Endodermal cell (in vitro differentiated cells): ENCODE data around the gene TFF2. TPM values are rescaled to one million over a fixed set of nuclear protein-coding genes. Genes with fewer than 3 reads are reported as not detected.
A peak's percentile ranks its signal among the peaks of the same experiment; 100 is the strongest.

Experiments
- DNase-seq: peaks from one replicate; pipeline ENCODE4 v3.0.0-alpha.2; 2017
- H3K27ac ChIP-seq: 2 replicates; pipeline ENCODE4 v1.5.1; 2013; ENCODE audit warnings: mild to moderate bottlenecking, low read depth, low read length, moderate library complexity
- H3K27me3 ChIP-seq: 2 replicates; pipeline ENCODE4 v1.6.1; 2013; ENCODE audit warnings: mild to moderate bottlenecking, low read length, moderate library complexity; ENCODE audit not compliant: insufficient read depth, control insufficient read depth, poor library complexity, severe bottlenecking
- H3K36me3 ChIP-seq: 2 replicates; pipeline ENCODE4 v1.7.0; 2013; ENCODE audit warnings: mild to moderate bottlenecking, low read length, moderate library complexity; ENCODE audit not compliant: control insufficient read depth, insufficient read depth
- H3K4me1 ChIP-seq: one replicate; pipeline ENCODE4 v1.7.0; 2013; ENCODE audit warnings: low read length; ENCODE audit not compliant: control insufficient read depth, insufficient read depth
- H3K4me3 ChIP-seq: 2 replicates; pipeline ENCODE4 v1.5.1; 2013; ENCODE audit warnings: mild to moderate bottlenecking, low read length, moderate library complexity
- H3K9ac ChIP-seq: 2 replicates; pipeline ENCODE4 v1.6.1; 2013; ENCODE audit warnings: mild to moderate bottlenecking, low read length, moderate library complexity; ENCODE audit not compliant: poor library complexity, severe bottlenecking; ENCODE audit errors: extremely low read depth
- H3K9me3 ChIP-seq: 2 replicates; pipeline ENCODE4 v1.6.1; 2013; ENCODE audit warnings: mild to moderate bottlenecking, low read length, moderate library complexity; ENCODE audit not compliant: control insufficient read depth
- H3K27ac Mint-ChIP-seq: 2 replicates; pipeline ENCODE4 v1.8.0; 2020; ENCODE audit warnings: mixed read lengths
- H3K27me3 Mint-ChIP-seq: 2 replicates; pipeline ENCODE4 v1.8.0; 2021; ENCODE audit warnings: mild to moderate bottlenecking, mixed read lengths; ENCODE audit not compliant: insufficient read depth
- H3K36me3 Mint-ChIP-seq: 2 replicates; pipeline ENCODE4 v1.8.0; 2020; ENCODE audit warnings: low read depth, mixed read lengths
- H3K4me1 Mint-ChIP-seq: 2 replicates; pipeline ENCODE4 v1.8.0; 2020; ENCODE audit warnings: mixed read lengths
- H3K4me3 Mint-ChIP-seq: 2 replicates; pipeline ENCODE4 v1.8.0; 2020; ENCODE audit warnings: mild to moderate bottlenecking, moderate library complexity, mixed read lengths
- H3K9me3 Mint-ChIP-seq: 2 replicates; pipeline ENCODE4 v1.8.0; 2020; ENCODE audit warnings: mild to moderate bottlenecking, mixed read lengths
- WGBS, 2 experiments: methylation state at CpG; one replicate each; pipeline versions ENCODE4 v1.1.5 to v1.1.7; 2013; ENCODE audit warnings: missing lambda C conversion rate in 2 of 2, mixed read lengths in 1 of 2; ENCODE audit not compliant: insufficient coverage in 1 of 2, insufficient read length in 1 of 2; 5-methylcytosine and 5-hydroxymethylcytosine counted together
- total RNA-seq, 2 donors: library from RNA; stranded (reverse); fragmentation: NEBNext Ultra II Directional in 1 of 2; extraction: Animal tissue kit (Norgen Biotek cat#: 25700) in 1 of 2; gene quantifications; 2 replicates in 1 of 2; 3 replicates in 1 of 2; pipeline ENCODE4 v1.2.1, GENCODE V29; 2021
- TF ChIP-seq, protein P1 (sequence below): fragments of 200-600 bp; sonication (generic); conservative IDR thresholded peaks from 2 replicates; pipeline ENCODE4 v1.5.0; 2021; ENCODE audit warnings: antibody characterized with exemption, mild to moderate bottlenecking

The TFF2 gene
- total RNA-seq, 2 donors from 2014 or later: not detected

DNA sequence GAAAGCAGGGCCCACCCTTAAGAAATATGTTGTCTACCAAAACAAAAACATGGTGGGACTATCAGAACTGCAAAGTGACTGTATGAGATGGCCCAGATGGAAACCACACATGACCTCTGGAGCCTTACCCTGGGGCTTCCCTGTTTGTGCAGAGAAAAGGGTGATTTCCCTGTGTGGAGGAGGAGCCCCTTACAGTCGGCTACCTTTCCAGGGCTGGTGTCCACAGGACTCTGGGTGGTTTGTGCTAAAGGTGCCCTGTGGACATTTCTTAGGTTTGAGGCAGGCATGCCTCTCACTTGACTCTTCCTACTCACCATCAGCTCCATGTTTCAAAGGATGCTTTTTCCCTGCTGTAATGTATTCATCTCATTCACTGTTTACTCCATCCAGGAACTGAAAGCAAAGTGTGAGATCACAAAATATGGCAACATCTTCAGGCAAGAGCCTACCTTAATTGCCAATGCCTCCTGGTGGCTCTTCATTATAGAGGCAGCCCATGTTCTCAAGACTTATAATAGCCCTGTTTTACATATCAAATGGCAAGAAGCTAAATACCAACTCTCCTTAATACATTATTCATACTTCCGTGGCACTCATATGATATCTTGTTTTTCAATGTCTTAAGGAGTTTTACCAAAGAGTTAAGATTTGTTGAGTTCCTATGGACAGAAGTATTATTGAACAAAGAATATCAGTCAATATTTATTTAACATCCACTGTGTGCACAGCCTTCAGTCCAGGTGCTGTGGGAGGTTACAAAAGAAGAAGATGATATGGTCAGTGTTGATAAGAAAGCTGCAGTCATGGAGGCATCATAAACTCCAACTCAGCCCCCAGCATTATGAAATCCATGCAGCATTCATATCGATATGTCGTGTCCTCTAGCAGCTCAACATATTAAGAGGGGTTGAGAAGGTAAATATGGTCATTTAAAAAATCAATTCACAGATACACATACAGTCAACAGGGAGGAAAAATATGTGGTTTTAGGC lies 20.1 kb downstream of the TFF2 start:
- no peak overlapping the region for H3K27ac Mint-ChIP-seq
- WGBS, 2 experiments: 100% methylated on average over 1 of the region's 4 CpGs; no CpG with 5 or more reads in 1 of the 2 experiments
- DNase-seq: peak; percentile 18

DNA sequence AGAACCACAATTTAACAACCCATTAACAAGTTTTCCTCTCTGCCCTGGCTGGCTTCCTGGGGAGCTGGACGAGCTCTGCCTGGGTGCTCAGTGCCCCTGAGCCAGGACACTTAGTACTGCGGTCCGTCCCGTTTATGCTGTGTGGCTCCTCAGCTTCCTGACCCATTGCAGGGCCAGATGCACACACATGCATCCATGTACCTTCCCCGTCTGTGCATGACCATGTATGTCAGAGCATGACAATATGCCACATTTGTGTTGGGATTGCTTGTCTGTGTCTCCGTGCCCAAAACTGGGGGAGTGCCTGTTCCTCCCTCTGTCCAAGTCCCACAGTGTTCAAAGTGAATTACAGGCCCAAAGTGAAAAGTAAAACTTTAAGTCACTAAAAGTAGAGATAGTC lies 25.9 kb downstream of the TFF2 start:
- DNase-seq: peak; percentile 13
- H3K4me3 Mint-ChIP-seq: no peak overlapping the region
- H3K36me3 Mint-ChIP-seq: peaks cover 6% of the 10 kb centered on the region
- no peaks in the 10 kb centered on the region for H3K27me3 Mint-ChIP-seq
- no peak overlapping the region for H3K27ac Mint-ChIP-seq
- TF ChIP-seq, protein P1, sequence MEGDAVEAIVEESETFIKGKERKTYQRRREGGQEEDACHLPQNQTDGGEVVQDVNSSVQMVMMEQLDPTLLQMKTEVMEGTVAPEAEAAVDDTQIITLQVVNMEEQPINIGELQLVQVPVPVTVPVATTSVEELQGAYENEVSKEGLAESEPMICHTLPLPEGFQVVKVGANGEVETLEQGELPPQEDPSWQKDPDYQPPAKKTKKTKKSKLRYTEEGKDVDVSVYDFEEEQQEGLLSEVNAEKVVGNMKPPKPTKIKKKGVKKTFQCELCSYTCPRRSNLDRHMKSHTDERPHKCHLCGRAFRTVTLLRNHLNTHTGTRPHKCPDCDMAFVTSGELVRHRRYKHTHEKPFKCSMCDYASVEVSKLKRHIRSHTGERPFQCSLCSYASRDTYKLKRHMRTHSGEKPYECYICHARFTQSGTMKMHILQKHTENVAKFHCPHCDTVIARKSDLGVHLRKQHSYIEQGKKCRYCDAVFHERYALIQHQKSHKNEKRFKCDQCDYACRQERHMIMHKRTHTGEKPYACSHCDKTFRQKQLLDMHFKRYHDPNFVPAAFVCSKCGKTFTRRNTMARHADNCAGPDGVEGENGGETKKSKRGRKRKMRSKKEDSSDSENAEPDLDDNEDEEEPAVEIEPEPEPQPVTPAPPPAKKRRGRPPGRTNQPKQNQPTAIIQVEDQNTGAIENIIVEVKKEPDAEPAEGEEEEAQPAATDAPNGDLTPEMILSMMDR: no peak
- H3K4me3 ChIP-seq: no peak overlapping the region
- H3K9me3 Mint-ChIP-seq: peaks cover 12% of the 10 kb centered on the region
- H3K4me1 ChIP-seq: no peaks in the 10 kb centered on the region
- H3K4me1 Mint-ChIP-seq: no peaks in the 10 kb centered on the region
- H3K27me3 ChIP-seq: no peaks in the 10 kb centered on the region
- no peak overlapping the region for H3K27ac ChIP-seq
- H3K36me3 ChIP-seq: no peaks in the 10 kb centered on the region
- H3K9me3 ChIP-seq: peaks cover 2% of the 10 kb centered on the region
- H3K9ac ChIP-seq: no peak overlapping the region
- 85 to 95% methylated on average over 4 to 6 of the region's 6 CpGs for WGBS, 2 experiments

More for the DNA sequence above, 20.1 kb downstream of the TFF2 start:
- Mint-ChIP-seq H3K4me3 (no peak overlapping the region), H3K27me3 (peaks cover 2% of the 10 kb centered on the region), H3K36me3 (peaks cover 6% of the 10 kb centered on the region), H3K4me1 (no peaks in the 10 kb centered on the region), H3K9me3 (peaks cover 22% of the 10 kb centered on the region)
- no peaks in the 10 kb centered on the region for H3K36me3 ChIP-seq
- TF ChIP-seq, protein P1: no peak
- no peak overlapping the region for H3K9ac ChIP-seq
- no peak overlapping the region for H3K27ac ChIP-seq
- H3K27me3 ChIP-seq: no peaks in the 10 kb centered on the region
- peaks cover 18% of the 10 kb centered on the region for H3K9me3 ChIP-seq
- no peaks in the 10 kb centered on the region for H3K4me1 ChIP-seq
- H3K4me3 ChIP-seq: no peak overlapping the region

DNA sequence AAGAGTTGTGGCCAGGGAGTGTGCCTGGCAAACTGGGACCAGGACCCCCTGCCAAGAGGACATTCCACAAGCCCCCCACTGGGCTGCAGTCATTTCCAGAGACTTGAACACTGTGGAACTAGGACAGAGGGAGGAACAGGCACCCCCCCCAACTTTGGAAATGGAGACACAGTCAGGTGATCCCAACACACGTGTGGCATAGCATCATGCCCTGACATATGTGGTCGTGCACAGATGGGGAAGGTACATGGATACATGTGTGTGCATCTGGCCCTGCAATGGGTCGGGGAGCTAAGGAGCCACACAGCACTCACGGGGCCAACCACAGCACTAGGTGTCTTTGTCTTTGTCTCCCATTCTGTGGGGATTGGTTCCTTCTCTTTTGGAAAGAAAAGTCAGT lies 28.9 kb downstream of the TFF2 start:
- peaks cover 8% of the 10 kb centered on the region for H3K4me1 Mint-ChIP-seq
- Histone ChIP-seq H3K4me1 (peaks cover 3% of the 10 kb centered on the region), H3K36me3 (no peaks in the 10 kb centered on the region), H3K4me3 (no peak overlapping the region), H3K27me3 (no peaks in the 10 kb centered on the region), H3K9me3 (no peaks in the 10 kb centered on the region), H3K27ac (no peak overlapping the region), H3K9ac (no peak overlapping the region)
- DNase-seq: peak; percentile 15
- H3K27ac Mint-ChIP-seq: no peak overlapping the region
- H3K27me3 Mint-ChIP-seq: no peaks in the 10 kb centered on the region
- no peaks in the 10 kb centered on the region for H3K36me3 Mint-ChIP-seq
- 92 to 96% methylated on average over 3 to 4 of the region's 4 CpGs for WGBS, 2 experiments
- peaks cover 2% of the 10 kb centered on the region for H3K9me3 Mint-ChIP-seq
- TF ChIP-seq, protein P1: no peak
- no peak overlapping the region for H3K4me3 Mint-ChIP-seq
